Endothelial cell of umbilical vein (primary cell): ENCODE measurements around the gene SBSN.

Source experiments
- MYC ChIP-seq: IDR thresholded peaks from one replicate; pipeline ENCODE4 v1.6.1; 2011; ENCODE audit warnings: mild to moderate bottlenecking, low read depth, low read length
- POLR2A ChIP-seq: IDR thresholded peaks from 2 replicates; pipeline ENCODE4 v1.6.1; 2012; ENCODE audit warnings: low read depth, mild to moderate bottlenecking, control low read depth, low read length
- POLR2AphosphoS5 ChIP-seq: IDR thresholded peaks from 2 replicates; pipeline ENCODE4 v1.6.1; 2012; ENCODE audit warnings: low read depth, mild to moderate bottlenecking, control low read depth, low read length, moderate library complexity; ENCODE audit not compliant: insufficient read depth
- TF ChIP-seq, protein P1 (sequence below), 2 donors: IDR thresholded peaks; 1 replicate in 1 of 2; 2 replicates in 1 of 2; pipeline ENCODE4 v1.5.1; 2011; ENCODE audit warnings: low read length in 2 of 2, mild to moderate bottlenecking in 2 of 2, moderate library complexity in 2 of 2, control low read depth in 1 of 2, inconsistent platforms in 1 of 2, low read depth in 1 of 2; ENCODE audit not compliant: insufficient read depth in 1 of 2; ENCODE audit errors: extremely low read depth in 1 of 2
- TF ChIP-seq, protein P2 (sequence below): IDR thresholded peaks from 2 replicates; pipeline ENCODE4 v1.6.1; 2011; ENCODE audit not compliant: insufficient read depth, insufficient read length

DNA sequence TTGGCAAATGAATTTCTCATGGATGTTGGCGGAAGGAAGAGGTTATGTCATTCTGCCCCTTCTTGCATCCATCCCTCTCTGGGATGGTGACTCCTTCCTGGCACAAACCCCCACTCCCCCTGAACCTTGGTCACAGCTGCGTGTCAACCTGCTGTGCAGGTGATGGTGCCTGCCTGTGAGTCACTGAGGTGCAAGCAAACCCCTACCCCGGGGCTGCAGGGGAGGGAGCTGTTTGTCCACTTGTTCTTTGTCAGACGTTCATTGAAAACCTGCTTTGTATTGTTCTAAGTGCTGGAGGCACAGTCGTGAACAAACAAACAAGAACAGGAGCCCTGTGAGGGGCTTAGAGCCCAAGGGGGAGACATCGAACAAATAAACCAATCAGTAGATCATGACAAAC is 3.2 kb upstream of the SBSN start:
- TF ChIP-seq POLR2AphosphoS5 (no peak), POLR2A (no peak), MYC (no peak)
- TF ChIP-seq, protein P1, sequence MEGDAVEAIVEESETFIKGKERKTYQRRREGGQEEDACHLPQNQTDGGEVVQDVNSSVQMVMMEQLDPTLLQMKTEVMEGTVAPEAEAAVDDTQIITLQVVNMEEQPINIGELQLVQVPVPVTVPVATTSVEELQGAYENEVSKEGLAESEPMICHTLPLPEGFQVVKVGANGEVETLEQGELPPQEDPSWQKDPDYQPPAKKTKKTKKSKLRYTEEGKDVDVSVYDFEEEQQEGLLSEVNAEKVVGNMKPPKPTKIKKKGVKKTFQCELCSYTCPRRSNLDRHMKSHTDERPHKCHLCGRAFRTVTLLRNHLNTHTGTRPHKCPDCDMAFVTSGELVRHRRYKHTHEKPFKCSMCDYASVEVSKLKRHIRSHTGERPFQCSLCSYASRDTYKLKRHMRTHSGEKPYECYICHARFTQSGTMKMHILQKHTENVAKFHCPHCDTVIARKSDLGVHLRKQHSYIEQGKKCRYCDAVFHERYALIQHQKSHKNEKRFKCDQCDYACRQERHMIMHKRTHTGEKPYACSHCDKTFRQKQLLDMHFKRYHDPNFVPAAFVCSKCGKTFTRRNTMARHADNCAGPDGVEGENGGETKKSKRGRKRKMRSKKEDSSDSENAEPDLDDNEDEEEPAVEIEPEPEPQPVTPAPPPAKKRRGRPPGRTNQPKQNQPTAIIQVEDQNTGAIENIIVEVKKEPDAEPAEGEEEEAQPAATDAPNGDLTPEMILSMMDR (IDR thresholded peaks at IDR 0.05; ENCODE audit: extremely low read depth in 1 of 2, insufficient read depth in 1 of 2, low read depth in 1 of 2, low read length in 2 of 2), result no peak
- TF ChIP-seq, protein P2, sequence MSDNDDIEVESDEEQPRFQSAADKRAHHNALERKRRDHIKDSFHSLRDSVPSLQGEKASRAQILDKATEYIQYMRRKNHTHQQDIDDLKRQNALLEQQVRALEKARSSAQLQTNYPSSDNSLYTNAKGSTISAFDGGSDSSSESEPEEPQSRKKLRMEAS, result no peak
